GM19351 (cell line): ENCODE results near the gene FAM110C.

ENCODE experiments used
- ATAC-seq: cut with Tn5 transposase; IDR thresholded peaks from one replicate; pipeline ENCODE4 v1.9.1; 2021; ENCODE audit warnings: mild to moderate bottlenecking, moderate library complexity; ENCODE audit not compliant: unreplicated experiment

FAM110C gene

GRCh38 chr2:10222-10875 lies 36.0 kb downstream of the FAM110C start:
- ATAC-seq: no peak
